NB4 (cell line): ENCODE measurements around the gene TEF.

ENCODE experiments used
- CTCF ChIP-seq: IDR thresholded peaks from one replicate; pipeline ENCODE4 v1.5.1; 2012; ENCODE audit warnings: low read depth, low read length
- MAX ChIP-seq: IDR thresholded peaks from 2 replicates; pipeline ENCODE4 v1.6.1; 2011; ENCODE audit warnings: low read depth, low read length
- POLR2A ChIP-seq: IDR thresholded peaks from 2 replicates; pipeline ENCODE4 v1.6.1; 2011; ENCODE audit warnings: mild to moderate bottlenecking; ENCODE audit not compliant: insufficient read length; ENCODE audit errors: extremely low read depth

GRCh38 chr22:41359376-41359775 lies 22.4 kb upstream of the TEF start:
- no peak for TF ChIP-seq POLR2A
- TF ChIP-seq CTCF = no peak
- TF ChIP-seq MAX = no peak
